Measurements from ENCODE around the gene ATP10A. TPM values are rescaled to one million over a fixed set of nuclear protein-coding genes. Genes with fewer than 3 reads are reported as not detected.

The ATP10A gene
- total RNA-seq, 4 donors from 2014 or later, result 3.8 to 7.1 (median 5.2) TPM

- Histone ChIP-seq H3K27me3 (no peaks in the 10 kb centered on the region), H3K4me1 (peaks cover 29% of the 10 kb centered on the region), H3K27ac (no peak overlapping the region), H3K9me3 (no peaks in the 10 kb centered on the region), H3K36me3 (no peaks in the 10 kb centered on the region), H3K4me3 (no peak overlapping the region)
- no peak for TF ChIP-seq POLR2A (IDR thresholded peaks at IDR 0.05)
- TF ChIP-seq CTCF (IDR thresholded peaks at IDR 0.05), result no peak
- TF ChIP-seq EP300 (IDR thresholded peaks at IDR 0.05), result no peak
- no peak for TF ChIP-seq POLR2AphosphoS5 (IDR thresholded peaks at IDR 0.05)
- DNase-seq (ENCODE audit: low spot score in 2 of 2), result no peak
Measured at GRCh38 chr15:25852027-25852426, 11.1 kb downstream of the ATP10A start.

- peak overlapping the region; percentile 77 for H3K27ac ChIP-seq
- 8% methylated on average over 36 of the region's 36 CpGs for WGBS
- H3K9me3 ChIP-seq, result no peaks in the 10 kb centered on the region
- no peaks in the 10 kb centered on the region for H3K27me3 ChIP-seq
- TF ChIP-seq POLR2AphosphoS5 (IDR thresholded peaks at IDR 0.05) (peak in 1 of 3 donors; percentile 16), EP300 (IDR thresholded peaks at IDR 0.05) (no peak), POLR2A (IDR thresholded peaks at IDR 0.05) (peak in 1 of 2 donors; percentile 46), CTCF (IDR thresholded peaks at IDR 0.05) (no peak)
- peaks cover 39% of the 10 kb centered on the region for H3K4me1 ChIP-seq
- peak overlapping the region; percentile 43 for H3K4me3 ChIP-seq
- peak in 1 of 2 donors; percentile 91 for DNase-seq (ENCODE audit: low spot score in 2 of 2)
- no peaks in the 10 kb centered on the region for H3K36me3 ChIP-seq
Measured at GRCh38 chr15:25850154-25851111, 12.7 kb downstream of the ATP10A start.

- H3K36me3 ChIP-seq, result no peaks in the 10 kb centered on the region
- no peaks in the 10 kb centered on the region for H3K27me3 ChIP-seq
- 6% methylated on average over 11 of the region's 11 CpGs for WGBS
- H3K4me3 ChIP-seq, result peak overlapping the region; percentile 43
- DNase-seq (ENCODE audit: low spot score in 2 of 2), result no peak
- no peaks in the 10 kb centered on the region for H3K9me3 ChIP-seq
- peak overlapping the region; percentile 77 for H3K27ac ChIP-seq
- peaks cover 40% of the 10 kb centered on the region for H3K4me1 ChIP-seq
- TF ChIP-seq POLR2A (IDR thresholded peaks at IDR 0.05) (no peak), POLR2AphosphoS5 (IDR thresholded peaks at IDR 0.05) (no peak), CTCF (IDR thresholded peaks at IDR 0.05) (no peak), EP300 (IDR thresholded peaks at IDR 0.05) (no peak)
Measured at GRCh38 chr15:25849157-25849921, 13.8 kb downstream of the ATP10A start.

GRCh38 chr15:25848784-25849156, 14.4 kb downstream of the ATP10A start:
- H3K4me3 ChIP-seq, result no peak overlapping the region
- no peaks in the 10 kb centered on the region for H3K27me3 ChIP-seq
- TF ChIP-seq CTCF (IDR thresholded peaks at IDR 0.05) (no peak), POLR2AphosphoS5 (IDR thresholded peaks at IDR 0.05) (no peak), EP300 (IDR thresholded peaks at IDR 0.05) (no peak), POLR2A (IDR thresholded peaks at IDR 0.05) (no peak)
- H3K4me1 ChIP-seq, result peaks cover 40% of the 10 kb centered on the region
- DNase-seq (ENCODE audit: low spot score in 2 of 2), result no peak
- whole genome bisulfite sequencing, result 76% methylated on average over 5 of the region's 5 CpGs
- H3K9me3 ChIP-seq, result no peaks in the 10 kb centered on the region
- H3K27ac ChIP-seq, result no peak overlapping the region
- no peaks in the 10 kb centered on the region for H3K36me3 ChIP-seq

- Histone ChIP-seq H3K27ac (no peak overlapping the region), H3K36me3 (no peaks in the 10 kb centered on the region), H3K4me1 (peaks cover 40% of the 10 kb centered on the region), H3K27me3 (no peaks in the 10 kb centered on the region), H3K9me3 (no peaks in the 10 kb centered on the region), H3K4me3 (no peak overlapping the region)
- 96% methylated on average over 8 of the region's 8 CpGs for WGBS
- DNase-seq (ENCODE audit: low spot score in 2 of 2), result no peak
- TF ChIP-seq POLR2AphosphoS5 (IDR thresholded peaks at IDR 0.05) (no peak), CTCF (IDR thresholded peaks at IDR 0.05) (no peak), POLR2A (IDR thresholded peaks at IDR 0.05) (no peak)
Measured at GRCh38 chr15:25848325-25848724, 14.8 kb downstream of the ATP10A start.
